GM13976 (cell line): ENCODE measurements around the gene EVL.
A peak's percentile ranks its signal among the peaks of the same experiment; 100 is the strongest.

Source experiments
- DNase-seq: peaks from one replicate; pipeline ENCODE4 v3.0.0; 2012; ENCODE audit warnings: low spot score
- in situ Hi-C: fragments of 300-500 bp; cut with MboI; formaldehyde crosslinking; loops from one replicate; pipeline ENCODE4 v1.12.0; 2022; ENCODE audit warnings: low sequenced_read_pairs, mixed read lengths, inconsistent platforms; ENCODE audit not compliant: unreplicated experiment
- TF ChIP-seq, protein P1 (sequence below): IDR thresholded peaks from 2 replicates; pipeline ENCODE4 v1.5.1; 2012; ENCODE audit warnings: borderline replicate concordance, mild to moderate bottlenecking; ENCODE audit not compliant: insufficient read depth; ENCODE audit errors: extremely low read depth, missing control alignments, control extremely low read depth

EVL gene

GRCh38 chr14:100078997-100079725 is 13.9 kb downstream of the EVL start:
- TF ChIP-seq, protein P1, sequence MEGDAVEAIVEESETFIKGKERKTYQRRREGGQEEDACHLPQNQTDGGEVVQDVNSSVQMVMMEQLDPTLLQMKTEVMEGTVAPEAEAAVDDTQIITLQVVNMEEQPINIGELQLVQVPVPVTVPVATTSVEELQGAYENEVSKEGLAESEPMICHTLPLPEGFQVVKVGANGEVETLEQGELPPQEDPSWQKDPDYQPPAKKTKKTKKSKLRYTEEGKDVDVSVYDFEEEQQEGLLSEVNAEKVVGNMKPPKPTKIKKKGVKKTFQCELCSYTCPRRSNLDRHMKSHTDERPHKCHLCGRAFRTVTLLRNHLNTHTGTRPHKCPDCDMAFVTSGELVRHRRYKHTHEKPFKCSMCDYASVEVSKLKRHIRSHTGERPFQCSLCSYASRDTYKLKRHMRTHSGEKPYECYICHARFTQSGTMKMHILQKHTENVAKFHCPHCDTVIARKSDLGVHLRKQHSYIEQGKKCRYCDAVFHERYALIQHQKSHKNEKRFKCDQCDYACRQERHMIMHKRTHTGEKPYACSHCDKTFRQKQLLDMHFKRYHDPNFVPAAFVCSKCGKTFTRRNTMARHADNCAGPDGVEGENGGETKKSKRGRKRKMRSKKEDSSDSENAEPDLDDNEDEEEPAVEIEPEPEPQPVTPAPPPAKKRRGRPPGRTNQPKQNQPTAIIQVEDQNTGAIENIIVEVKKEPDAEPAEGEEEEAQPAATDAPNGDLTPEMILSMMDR: no peak
- peak; percentile 53 for DNase-seq
- in situ Hi-C loops: no loop called here

DNA sequence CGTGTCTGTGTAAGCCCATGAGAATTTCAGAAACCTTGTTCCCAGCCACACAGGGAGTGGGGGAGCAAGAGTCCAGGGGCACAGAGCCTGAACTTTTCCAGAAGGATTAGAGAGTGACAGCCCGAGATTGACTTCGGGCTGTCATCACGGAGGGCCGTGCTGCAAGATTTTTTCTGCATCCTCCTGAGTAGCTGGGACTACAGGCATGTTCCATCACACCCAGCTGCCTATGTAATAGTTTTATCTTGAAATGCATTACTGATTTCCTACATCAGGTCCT is 14.4 kb downstream of the EVL start:
- no peak for DNase-seq
- TF ChIP-seq, protein P1: no peak
- in situ Hi-C loops: no loop called here

DNA sequence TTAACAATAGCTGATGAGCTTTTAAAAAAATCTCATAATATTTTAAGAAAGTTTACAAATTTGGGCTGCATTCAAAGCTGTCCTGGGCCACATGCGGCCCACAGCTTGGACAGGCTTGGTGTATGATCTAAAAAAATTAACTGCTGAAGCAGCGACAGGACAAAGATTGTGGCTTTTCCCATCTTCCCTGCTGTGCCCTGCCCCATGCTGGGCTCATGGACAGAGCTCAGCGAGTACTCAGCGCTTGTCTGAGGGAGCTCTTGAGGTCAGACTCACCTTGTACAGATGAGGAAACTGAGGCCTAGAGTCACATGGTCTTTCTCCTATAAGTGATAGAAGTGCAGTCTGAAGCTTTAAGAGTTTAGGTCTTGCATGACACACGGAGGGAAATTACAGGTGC is 15.0 kb downstream of the EVL start:
- no peak for DNase-seq
- in situ Hi-C loops: no loop called here
- TF ChIP-seq, protein P1: no peak

DNA sequence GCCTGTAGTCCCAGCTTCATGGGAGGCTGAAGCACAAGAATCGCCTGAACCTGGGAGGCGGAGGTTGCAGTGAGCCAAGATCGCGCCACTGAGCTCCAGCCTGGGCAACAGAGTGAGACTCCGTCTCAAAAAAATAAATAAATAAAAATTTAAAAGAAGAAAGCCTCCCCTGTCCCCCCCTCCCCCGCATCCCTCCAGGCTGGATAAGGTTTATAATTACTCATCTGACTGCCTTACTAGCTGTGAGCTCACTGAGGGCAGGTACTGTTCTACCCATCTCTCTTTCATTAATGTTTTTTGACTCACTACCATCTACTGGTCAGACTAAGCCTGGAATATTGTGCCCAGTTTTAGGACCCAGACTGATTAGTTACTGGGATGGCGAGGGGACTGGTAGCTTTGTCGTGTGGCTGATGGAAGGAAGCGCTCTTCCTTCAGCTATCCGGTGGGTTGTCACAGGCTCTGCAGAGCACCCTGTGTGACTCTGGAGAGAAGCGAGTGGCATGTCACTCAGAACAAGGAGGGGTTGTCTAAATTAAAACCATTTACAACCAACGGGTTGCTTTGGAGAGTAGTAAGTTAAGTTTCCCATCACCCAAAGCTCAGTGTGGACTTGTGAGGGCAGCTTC is 16.9 kb downstream of the EVL start:
- TF ChIP-seq, protein P1: no peak
- DNase-seq: no peak
- in situ Hi-C loops: no loop called here

GRCh38 chr14:100082723-100083122 is 17.5 kb downstream of the EVL start:
- TF ChIP-seq, protein P1: no peak
- in situ Hi-C loops: no loop called here

DNA sequence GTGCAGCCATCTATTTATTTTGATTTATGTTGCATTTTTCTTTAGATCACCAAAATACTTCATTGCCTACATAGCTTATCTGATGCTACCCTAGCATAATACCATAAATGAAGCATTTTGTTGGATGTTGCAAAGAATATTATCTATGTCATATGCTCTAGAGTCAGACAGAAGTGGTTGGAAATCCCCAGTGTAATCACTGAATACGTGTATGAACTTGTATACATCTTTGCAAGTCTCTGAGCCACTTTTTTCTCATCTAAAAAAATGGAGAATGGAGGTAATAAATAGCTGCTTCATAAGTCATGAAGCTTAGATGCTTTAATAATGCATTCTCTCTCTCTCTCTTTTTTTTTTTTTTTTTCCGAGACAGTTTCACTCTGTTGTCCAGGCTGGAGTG is 18.5 kb downstream of the EVL start:
- no peak for DNase-seq
- TF ChIP-seq, protein P1: no peak
- in situ Hi-C loops: no loop called here

More at GRCh38 chr14:100082723-100083122, 17.5 kb downstream of the EVL start:
- no peak for DNase-seq
